HG02798 (cell line): ENCODE measurements around the gene DEXI.

ENCODE experiments used
- ATAC-seq: cut with Tn5 transposase; IDR thresholded peaks from one replicate; pipeline ENCODE4 v1.9.1; 2021; ENCODE audit warnings: mild to moderate bottlenecking; ENCODE audit not compliant: unreplicated experiment, poor library complexity

Gene DEXI

DNA sequence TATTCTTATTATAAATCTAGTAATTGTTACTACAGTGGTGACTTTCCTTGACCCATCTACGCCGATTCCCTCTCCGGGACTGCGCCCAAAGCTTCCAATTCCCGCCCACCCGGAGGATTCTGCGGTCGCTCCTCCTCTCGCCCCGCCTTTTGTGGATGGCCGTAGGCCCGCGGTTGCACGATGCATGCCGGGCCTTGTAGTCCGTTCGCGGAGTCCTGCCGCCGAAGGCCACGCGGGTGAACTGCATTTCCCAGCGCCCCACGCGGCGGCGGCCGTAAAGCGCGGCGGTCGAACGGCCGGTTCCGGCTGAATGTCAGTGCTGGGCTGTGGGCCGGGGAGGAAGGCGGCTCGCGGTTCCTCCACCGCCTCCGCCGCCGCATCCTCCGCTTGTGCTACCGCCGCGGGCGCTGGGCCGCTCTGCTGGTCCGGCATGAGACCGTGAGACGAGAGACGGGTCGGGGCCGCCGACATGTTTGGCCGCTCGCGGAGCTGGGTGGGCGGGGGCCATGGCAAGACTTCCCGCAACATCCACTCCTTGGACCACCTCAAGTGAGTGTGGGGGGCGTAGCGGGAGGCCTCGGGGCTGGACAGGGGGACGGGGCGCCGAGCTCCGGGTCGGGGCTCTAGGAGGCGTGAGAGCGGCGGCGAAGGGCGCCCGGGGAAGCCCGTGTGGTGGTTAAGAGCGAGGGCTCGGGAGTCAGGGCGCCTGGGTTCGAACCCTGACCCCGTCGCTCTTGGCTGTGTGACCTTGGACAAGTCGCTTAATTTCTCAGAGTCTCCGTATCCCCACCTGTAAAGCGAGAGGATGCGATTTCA, 2.2 kb upstream of the DEXI start, which contains the start of gene CLEC16A:
CLEC16A (plus strand) TSS at position 316 of the 816 bp plus-strand sequence; CDS start at position 470, 154 bp downstream.
- peak; percentile 80 for ATAC-seq

DNA sequence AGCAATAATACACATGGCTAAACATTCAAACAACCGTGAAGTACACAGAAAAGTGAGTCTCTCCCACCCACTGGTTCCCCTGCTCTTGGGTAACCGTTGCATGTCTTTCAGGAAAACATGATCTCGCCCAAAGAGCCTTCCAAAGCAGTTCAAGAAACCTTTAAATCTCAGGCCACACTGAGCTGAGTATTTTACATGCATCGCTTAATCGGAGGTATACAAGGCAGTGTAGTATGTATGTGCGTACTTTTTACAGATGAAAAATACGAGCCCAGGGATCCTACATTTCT, 741 bp upstream of the DEXI start:
- ATAC-seq, result no peak

DNA sequence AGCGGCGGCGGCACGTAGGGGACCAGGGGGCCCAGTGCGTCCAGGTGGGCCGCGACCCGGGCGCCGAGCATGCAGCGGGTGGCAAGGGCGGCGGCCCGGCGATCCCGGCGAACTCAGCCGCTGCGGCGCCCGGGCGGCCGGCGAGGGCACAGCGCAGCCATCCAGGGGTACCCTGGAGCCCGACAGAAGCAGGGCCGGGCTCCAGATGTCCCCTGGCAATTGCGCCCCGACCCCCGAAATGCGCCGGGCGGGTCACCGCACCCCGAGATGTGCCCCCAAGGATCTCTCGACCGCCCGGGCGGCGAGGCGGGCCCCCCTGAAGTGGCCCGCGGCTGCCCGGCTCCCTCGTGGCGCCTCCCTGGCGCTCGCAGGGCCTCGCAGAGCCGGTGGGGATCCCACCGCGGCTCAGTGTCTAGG, 325 bp downstream of the DEXI start:
- peak; percentile 0 for ATAC-seq

DNA sequence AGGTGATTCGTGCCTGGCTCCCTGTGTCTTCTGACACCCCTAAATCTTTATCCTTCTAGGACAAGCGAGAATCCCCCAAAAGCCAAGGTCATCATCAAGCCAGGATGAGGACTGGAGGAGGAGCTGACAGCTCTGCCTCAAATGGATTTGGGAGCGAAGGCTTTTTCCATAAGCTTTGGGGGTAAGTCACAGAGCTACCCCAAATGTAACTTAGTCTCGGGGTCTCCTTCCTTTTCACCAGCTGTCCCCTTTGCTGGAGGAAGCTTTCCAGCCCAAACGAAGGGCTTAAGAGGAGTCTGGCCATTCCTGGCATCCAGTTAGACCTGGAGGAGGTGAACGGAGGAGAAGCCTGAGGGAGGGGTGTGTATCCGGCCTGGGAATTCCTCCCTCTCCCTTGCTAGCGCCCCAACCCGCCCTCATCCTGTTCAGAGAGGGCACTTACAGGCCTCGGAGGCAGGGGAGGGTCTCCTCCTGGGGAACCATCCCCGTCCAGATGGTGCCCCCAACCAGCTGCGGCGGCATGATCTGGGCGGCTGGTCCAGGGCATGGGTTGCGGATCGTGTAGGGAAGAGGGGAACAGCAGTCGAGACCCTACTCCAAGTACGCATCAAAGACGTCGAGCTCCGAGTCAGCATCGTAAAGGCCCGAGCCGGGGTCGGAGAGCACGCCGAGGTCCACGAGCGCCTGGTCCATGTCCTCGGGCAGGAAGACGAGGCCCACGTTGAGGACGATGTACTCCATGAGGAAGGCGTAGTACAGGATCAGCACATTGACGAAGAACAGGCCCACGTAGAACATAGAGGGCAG, 938 bp downstream of the DEXI start:
- ATAC-seq, result no peak

DNA sequence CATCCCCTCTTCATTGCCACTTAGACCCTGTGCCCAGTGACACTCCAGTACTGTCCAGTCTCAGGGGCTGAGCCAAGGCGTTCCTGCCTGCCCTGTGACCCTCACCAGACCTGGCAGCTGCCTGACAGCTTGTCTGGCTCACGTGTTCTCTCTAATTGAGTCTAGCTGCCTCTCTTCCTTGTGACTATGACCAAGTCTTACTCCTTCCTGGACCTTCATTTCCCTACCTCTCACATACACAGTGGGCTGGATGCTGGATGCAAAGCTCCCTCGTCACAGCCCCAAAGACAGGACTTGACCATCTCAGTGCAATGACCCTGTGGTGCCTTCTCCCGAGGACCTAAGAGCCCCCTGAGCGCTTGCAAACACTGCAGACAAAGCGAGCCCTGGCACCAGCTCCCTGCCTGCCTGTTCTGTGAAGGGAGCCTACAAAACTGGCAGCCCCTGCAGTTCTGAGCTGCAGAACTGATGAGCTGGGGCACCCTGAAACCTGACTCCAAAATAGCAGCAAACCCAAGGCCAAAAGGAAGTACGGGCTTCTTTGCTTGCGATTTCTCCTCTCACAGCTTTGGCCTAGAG, 1.7 kb downstream of the DEXI start:
- ATAC-seq, result no peak

DNA sequence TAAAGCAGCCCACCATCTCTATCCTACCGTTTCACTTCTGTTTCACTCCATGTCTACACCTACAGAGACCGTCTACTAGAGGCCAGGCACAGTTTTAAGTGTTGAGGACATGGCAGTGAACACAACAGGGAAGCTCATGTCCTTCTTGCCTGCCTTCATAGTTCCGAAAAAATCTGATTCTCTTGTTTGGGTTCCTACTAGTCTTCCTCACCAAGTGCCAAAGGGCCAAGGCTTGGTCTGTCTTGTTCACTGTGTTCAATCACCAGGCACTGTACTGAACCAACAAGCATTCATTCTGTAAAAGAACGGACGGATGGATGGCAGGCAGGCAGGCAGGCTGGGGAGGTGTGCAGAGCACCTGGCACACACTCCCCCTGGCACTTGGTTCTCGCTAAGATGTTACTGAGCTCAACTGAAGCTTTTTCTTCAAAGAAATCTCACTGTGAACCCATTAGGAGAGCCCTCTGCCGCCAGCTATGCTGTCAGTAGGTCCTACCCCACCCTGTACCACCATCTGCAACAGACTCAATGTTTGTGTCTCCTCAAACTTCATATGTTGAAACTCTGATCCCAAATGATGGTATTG, 2.5 kb downstream of the DEXI start:
- ATAC-seq, result no peak

DNA sequence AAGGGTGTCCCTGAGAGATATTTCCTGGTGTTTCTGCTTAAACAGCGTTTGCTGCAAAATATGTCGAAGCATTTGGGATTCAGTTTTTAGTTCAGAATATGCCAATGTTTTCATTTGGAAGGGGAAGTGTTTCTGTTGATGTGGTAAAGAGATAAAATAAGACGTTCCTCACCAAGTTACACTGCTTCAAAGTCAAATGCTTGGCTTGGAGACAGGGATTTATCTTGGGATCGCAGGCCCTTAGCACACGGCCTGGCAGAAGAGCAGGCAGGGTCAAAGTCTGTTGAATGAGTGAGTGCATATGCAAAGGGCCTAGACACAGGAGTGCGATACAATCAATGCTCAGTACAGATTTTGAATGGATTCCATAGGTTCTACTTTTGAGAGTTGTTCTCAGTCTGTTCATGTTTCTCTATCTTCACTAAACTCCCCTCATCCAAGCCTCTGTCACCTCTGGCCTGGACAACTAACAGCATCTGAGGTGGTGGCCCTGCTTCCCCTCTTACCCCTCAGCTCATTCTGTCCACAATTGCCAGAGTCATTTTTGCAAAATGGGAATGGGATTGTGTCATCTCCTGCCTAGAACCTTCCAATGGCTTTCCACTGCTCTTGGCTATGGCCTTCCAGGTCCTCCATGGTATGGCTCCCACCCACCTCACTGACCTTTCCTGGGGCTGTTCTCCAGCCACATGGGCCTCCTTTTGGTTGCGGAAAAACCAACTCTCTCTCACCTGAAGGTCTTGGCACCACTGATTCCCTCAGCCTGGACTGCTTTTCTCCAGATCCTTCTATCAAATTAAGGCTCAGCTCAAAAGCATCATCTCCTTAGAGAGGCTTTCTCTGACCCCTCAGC, 3.2 kb downstream of the DEXI start:
- no peak for ATAC-seq

DNA sequence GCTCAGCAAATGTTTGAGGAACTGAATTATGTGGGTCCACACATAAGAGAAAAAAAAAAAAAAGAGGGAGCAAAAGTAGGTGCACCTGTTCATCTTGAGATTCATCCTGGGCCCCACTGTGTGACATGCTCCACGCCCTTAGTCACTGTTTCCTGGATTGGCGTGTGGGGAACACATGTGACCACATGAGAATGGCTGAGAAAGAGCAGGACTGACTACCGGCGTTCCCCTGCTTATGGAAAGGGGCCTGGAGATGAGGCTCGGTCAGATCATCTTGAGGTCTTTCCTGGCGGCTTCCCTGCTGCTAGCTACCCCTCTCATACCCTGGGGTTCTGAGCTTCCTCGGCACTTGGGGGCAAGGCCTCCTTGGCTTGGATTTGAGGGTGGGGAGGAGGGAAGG, 3.9 kb downstream of the DEXI start:
- no peak for ATAC-seq

DNA sequence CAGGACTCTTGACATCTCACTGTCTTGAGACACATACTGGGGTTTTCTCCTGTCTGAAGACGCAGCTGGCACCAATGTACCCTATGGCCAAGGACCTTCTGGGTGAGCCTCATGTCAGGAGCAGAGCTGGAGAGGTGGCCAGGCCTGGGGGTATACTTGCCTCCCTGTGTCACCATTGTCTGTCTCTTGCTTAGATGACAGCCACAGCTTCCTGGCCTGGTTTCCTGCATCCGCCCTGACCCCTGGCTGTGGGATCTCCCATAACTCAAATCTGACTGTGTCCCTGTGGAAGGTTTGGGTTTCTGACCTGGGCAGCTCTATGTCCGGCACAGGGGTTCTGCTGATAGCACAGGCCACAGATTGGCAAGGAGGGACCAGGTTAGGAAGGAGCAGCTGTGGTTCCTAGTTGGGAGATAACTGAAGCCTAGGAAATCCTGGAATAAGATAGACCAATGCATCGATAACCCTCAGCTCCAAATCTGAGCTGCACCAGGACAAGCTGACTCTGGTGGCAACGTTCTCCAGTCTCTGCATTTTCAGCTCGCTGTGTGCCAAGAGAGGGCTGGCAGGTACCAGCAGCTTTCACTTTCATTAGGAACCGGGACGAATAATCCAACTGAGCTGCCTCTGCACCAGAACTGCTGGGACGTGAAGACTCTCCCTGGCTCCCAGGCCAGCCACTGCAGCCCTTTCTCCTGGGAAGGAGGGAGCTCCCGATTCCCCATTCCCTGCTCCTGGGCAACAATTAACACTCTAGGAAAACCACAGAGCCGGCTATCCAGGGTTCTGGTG, 5.0 kb downstream of the DEXI start:
- no peak for ATAC-seq

DNA sequence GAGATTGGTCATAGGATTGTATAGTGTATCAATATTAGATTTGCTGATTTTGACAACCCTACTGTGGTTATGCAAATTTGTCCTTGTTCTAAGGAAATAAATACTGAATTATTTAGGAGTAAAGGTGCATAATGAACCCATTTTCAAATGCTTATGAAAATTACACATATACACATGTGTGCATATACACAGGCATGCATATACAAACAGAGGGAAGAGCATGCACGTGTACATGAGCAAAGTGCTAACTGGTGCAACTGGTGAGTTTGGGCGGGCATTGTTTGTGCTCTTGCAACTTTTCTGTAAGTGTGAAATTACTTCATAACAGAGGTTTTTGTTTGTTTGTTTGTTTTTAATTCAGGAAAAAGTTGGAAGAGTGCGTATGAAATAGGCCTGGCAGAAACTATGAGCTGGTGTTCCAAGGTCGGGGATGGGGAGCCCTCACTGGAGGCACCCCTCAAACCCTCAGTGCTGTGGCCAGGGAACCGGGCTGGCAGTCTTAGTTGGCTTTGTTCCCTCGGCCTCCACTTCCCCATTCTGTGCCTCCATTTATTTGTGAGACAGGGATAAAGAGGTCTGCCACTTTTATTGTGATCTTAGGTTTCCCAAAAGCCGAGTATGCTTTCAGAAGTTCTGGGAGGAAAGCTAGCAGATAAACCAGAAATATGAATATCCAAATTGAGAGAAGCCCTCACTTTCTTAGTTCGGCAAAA, 5.8 kb downstream of the DEXI start:
- no peak for ATAC-seq

DNA sequence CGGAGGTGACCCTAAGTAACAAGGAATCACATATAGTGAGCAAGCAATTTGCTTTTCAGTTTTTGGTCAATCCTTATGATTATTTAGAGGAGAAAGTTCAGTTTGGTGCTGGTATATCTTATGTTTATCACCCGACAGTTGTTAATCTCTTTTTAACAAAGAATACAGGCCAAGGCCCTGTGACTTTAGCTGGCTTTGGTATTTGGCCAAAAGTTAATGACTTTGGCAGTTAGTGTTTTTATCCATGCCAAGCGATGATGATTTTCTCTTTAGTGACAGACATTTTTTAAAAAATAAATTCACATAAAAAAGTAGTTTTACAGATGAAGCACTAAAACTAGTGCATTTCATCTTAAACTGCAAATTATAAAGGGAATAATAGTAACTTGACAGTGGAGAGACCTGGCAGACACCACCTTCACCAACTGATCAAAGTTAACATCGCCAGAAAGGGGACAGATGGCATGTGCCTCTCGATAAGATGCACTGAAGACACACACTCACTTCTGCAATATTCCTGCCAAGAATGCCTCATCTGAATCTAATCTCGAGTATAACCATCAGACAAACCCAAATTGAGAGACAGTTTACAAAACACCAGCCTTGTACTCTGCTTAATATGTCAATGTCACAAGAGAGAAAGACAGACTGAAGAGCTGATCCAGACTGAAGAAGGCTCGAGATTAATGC, 6.9 kb downstream of the DEXI start:
- no peak for ATAC-seq

DNA sequence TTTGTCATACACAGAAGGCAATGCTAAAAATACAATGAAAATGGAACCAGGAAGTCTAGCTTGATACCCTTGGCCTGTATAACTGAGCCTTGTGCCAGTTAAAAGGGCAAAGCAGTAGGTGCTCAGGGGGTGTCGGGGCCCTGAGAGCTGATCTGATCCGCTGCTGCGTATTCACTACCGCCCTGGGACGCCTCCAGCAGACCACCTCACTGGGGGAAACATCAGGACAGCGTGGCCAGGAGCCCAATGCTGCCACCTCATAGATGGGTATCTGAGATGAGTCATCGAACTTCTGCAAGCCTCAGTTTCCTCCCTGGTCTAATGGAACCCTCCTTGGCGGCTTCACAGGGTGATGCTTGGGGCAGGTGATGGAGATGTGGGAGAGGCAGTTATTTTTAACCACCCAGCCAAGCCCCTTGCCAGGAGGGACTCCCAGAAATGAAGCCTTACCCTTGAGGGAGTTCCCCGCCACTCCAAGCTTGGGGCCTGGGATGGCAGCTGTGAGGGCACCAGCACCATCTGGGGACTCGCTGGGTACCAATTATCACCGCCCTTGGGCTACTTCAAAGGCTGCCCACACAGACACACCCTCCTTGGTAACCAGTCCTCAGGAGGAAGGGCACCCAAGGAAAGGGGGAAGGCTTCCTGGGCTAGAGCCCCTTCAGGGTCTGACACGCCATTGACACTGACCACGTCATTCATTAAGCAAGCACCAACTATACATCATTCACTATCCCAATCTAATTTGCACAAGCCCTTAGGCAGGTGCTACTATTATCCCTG, 7.8 kb downstream of the DEXI start:
- no peak for ATAC-seq

DNA sequence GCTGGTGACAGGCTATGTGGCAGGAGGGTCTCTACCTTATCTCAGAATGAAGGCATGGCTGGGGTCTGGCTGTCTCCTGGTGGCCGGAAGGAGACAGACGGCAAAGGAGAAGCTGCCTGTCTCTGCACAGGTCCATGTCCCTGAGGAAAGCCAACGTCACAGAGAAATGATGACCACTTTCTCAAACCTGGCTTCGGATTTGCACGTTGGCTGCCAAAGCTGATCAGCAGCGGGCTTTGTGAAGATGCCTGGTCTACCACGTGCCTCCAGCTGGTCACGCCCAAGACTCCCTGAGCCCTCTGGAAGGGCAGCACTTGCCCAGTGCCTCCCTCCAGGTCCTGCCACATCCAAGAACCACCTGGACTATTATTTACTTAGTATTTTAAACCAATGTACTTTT, 8.4 kb downstream of the DEXI start:
- no peak for ATAC-seq

DNA sequence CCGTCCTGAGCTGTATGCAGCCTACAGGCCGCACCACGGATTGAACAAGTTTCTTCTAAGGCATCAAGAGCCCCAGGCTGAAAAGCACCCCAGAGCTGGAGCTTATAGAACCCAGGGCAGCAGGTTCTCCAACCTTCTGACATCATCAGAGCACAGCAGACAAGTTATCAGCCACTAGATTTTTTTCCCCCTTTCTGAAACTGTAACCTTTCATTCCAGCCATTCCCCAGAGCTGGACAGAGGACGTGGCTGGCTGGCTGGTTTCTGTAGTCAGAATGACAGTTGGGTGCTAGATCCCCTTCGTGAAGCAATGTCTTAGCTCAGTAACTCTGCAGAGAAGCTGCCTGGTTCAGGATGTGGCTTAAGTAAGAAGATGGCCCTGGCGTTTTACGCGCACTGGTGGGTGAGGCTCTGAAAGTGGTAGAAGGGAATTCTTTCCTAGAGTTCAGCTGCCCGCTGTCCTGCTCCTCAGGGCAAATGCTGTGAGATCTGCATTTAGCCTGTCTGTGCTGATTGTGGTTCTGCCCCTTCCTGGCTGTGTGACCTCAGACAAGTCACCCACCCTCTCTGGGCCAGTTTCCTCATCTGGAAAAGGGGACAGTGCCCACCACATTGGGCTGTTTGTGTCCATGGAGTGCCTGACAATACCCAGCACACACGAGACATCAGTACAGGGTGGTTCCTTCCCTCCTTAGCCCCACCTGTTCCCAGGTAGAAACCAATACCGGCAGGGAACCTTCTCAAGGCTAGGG, 9.1 kb downstream of the DEXI start:
- no peak for ATAC-seq

DNA sequence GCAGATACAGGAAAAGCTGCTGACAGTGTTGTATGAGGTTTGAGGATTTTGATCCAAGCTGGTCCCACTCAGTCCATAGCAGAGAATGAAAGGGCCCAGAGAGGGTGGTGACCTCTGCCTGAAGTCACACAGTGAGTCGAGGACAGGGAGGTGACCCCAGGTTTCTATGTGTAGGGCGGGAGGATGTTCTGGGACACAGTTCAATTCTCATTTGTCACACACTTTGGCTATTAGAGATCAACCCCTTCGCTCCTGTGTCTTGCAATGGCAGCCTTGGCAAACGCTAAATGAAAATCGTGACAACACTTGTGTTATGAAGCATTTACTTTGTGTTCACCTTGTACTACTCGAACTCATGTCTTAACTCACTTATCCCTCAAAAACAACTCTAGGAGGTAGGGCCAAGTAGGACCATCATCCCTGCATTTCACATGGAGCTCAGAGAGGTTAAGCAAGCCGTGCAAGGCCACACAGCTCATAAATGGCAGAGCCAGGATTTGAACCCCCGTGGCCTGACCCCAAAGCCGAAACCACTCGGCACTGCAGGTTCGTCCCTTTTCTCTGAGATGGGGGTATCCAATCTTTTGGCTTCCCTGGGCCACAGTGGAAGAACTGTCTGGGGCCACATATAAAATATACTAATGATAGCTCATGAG, 10.2 kb downstream of the DEXI start:
- no peak for ATAC-seq

DNA sequence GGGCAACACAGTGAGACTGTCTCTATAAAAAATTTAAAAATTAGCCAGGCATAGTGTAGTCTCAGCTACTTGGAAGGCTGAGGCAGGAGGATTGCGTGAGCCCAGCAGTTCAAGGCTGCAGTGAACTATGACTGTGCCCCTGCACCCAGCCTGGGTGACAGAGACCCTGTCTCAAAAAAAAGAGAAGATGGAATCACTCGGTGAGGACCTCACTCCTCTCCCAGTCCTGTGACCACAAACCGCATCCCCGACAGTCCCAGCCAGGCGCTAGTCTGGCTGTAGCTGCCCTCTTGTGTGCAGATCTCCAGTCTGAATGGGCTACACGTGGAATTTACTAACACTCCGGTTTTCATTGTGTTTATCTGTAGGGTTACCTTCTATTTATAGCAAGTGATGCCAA, 11.1 kb downstream of the DEXI start:
- no peak for ATAC-seq
